ENCODE results near the gene UPK1A. TPM values are rescaled to one million over a fixed set of nuclear protein-coding genes. Genes with fewer than 3 reads are reported as not detected.

Gene UPK1A
- total and polyA plus RNA-seq, 9 donors: 0.06 to 0.20 TPM; not detected in 7

DNA sequence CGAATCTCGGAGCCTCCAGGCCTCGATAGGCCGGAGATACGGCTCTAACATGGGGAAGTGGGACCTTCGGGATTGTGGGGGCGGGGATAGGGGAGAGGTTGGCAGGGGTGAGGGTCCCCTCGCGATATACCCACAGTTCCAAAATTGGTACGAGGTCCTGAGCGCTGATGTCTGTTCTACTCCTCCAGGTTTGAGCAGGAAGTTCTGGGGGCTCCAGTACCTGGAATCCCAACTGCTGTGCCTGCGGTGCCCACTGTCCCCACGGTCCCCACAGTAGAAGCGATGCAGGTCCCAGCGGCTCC is 37.0 kb upstream of the UPK1A start:
- H3K4me1 ChIP-seq (ENCODE audit: insufficient read depth): peaks cover 4% of the 10 kb centered on the region
- peak overlapping the region; percentile 61 for H3K4me3 ChIP-seq
- TF ChIP-seq, protein P1, sequence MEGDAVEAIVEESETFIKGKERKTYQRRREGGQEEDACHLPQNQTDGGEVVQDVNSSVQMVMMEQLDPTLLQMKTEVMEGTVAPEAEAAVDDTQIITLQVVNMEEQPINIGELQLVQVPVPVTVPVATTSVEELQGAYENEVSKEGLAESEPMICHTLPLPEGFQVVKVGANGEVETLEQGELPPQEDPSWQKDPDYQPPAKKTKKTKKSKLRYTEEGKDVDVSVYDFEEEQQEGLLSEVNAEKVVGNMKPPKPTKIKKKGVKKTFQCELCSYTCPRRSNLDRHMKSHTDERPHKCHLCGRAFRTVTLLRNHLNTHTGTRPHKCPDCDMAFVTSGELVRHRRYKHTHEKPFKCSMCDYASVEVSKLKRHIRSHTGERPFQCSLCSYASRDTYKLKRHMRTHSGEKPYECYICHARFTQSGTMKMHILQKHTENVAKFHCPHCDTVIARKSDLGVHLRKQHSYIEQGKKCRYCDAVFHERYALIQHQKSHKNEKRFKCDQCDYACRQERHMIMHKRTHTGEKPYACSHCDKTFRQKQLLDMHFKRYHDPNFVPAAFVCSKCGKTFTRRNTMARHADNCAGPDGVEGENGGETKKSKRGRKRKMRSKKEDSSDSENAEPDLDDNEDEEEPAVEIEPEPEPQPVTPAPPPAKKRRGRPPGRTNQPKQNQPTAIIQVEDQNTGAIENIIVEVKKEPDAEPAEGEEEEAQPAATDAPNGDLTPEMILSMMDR (IDR thresholded peaks at IDR 0.05): no peak
- TF ChIP-seq POLR2A (IDR thresholded peaks at IDR 0.05) (no peak), EP300 (IDR thresholded peaks at IDR 0.05) (no peak)
- H3K27me3 ChIP-seq: no peaks in the 10 kb centered on the region
- 4 to 13% (median 6%) methylated on average over 7 to 15 of the region's 15 CpGs for WGBS, 3 donors
- DNase-seq: no peak
- H3K36me3 ChIP-seq: no peaks in the 10 kb centered on the region
- intact Hi-C loops (cut with DNase I): no loop called here
- peak overlapping the region; percentile 90 to 97 for H3K27ac ChIP-seq
- H3K9me3 ChIP-seq: no peaks in the 10 kb centered on the region

DNA sequence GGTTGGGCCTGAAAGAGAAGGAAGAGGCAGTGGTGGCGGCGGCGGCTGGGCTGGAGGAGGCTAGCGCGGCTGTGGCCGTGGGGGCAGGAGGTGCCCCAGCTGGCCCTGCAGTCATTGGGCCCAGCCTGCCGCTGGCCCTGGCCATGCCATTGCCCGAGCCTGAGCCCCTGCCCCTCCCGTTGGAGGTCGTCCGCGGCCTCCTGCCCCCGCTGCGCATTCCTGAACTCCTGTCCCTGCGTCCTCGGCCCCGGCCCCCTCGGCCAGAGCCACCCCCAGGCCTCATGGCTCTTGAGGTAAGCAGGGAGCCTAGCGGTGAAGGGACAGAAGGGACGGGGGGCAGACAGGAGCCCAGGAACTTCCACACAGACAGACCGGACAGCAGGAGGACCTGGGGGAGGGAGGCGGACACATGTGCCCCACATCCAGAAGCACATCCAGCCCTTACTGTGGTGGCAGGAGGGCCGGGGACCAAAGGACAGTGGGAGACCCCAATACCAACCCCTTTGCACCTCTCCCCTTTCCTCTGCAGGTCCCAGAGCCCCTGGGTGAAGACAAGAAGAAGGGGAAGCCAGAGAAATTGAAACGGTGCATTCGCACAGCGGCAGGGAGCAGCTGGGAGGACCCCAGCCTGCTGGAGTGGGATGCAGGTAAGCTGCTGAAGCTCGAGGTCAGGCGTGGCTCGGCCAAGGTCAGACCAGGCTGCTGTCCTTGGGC is 32.4 kb upstream of the UPK1A start:
- no peak overlapping the region for H3K4me3 ChIP-seq
- 82 to 88% (median 82%) methylated on average over 29 of the region's 29 CpGs for WGBS, 3 donors

GRCh38 chr19:35636651-35637050 is 29.7 kb upstream of the UPK1A start:
- 90 to 95% (median 94%) methylated on average over 3 of the region's 3 CpGs for WGBS, 3 donors
- Histone ChIP-seq H3K36me3 (no peaks in the 10 kb centered on the region), H3K4me1 (ENCODE audit: insufficient read depth) (peaks cover 2% of the 10 kb centered on the region), H3K4me3 (no peak overlapping the region), H3K9me3 (no peaks in the 10 kb centered on the region), H3K27ac (no peak overlapping the region), H3K27me3 (no peaks in the 10 kb centered on the region)
- no peak for DNase-seq
- TF ChIP-seq POLR2A (IDR thresholded peaks at IDR 0.05): no peak
- TF ChIP-seq, protein P1 (IDR thresholded peaks at IDR 0.05): no peak
- TF ChIP-seq EP300 (IDR thresholded peaks at IDR 0.05): no peak
- intact Hi-C loops (cut with DNase I): no loop called here

More for the DNA sequence above, 32.4 kb upstream of the UPK1A start:
- Histone ChIP-seq H3K27ac (no peak overlapping the region), H3K27me3 (no peaks in the 10 kb centered on the region), H3K9me3 (no peaks in the 10 kb centered on the region), H3K4me1 (ENCODE audit: insufficient read depth) (peaks cover 5% of the 10 kb centered on the region), H3K36me3 (no peaks in the 10 kb centered on the region)
- DNase-seq: no peak
- intact Hi-C loops (cut with DNase I): no loop called here
- TF ChIP-seq, protein P1 (IDR thresholded peaks at IDR 0.05): no peak
- TF ChIP-seq POLR2A (IDR thresholded peaks at IDR 0.05) (no peak), EP300 (IDR thresholded peaks at IDR 0.05) (no peak)

GRCh38 chr19:35637165-35637564 is 29.2 kb upstream of the UPK1A start:
- Histone ChIP-seq H3K4me3 (no peak overlapping the region), H3K36me3 (no peaks in the 10 kb centered on the region), H3K27ac (no peak overlapping the region), H3K4me1 (ENCODE audit: insufficient read depth) (peaks cover 2% of the 10 kb centered on the region), H3K9me3 (no peaks in the 10 kb centered on the region), H3K27me3 (no peaks in the 10 kb centered on the region)
- intact Hi-C loops (cut with DNase I): no loop called here
- TF ChIP-seq EP300 (IDR thresholded peaks at IDR 0.05) (no peak), POLR2A (IDR thresholded peaks at IDR 0.05) (no peak)
- TF ChIP-seq, protein P1 (IDR thresholded peaks at IDR 0.05): no peak
- no peak for DNase-seq
- 90 to 91% (median 91%) methylated on average over 25 of the region's 25 CpGs for WGBS, 3 donors

All from ovary (tissue), 9 donors.